Prostate gland (tissue), 2 donors: ENCODE measurements around the gene CCER1. TPM values are rescaled to one million over a fixed set of nuclear protein-coding genes. Genes with fewer than 3 reads are reported as not detected.

Experiments
- DNase-seq: peaks from one replicate; pipeline ENCODE4 v3.0.0-alpha.2; 2019; ENCODE audit warnings: low spot score
- H3K27ac ChIP-seq, 2 donors: fragments of 200-600 bp; sonication (generic); 2 replicates each; pipeline ENCODE4 v1.5.1; 2017 to 2019
- H3K27me3 ChIP-seq: fragments of 200-600 bp; sonication (generic); replicated peaks from 2 replicates; pipeline ENCODE4 v1.5.1; 2019; ENCODE audit not compliant: insufficient read depth
- H3K36me3 ChIP-seq, 2 donors: fragments of 200-600 bp; sonication (generic); 1 replicate in 1 of 2; 2 replicates in 1 of 2; pipeline versions ENCODE4 v1.5.1 to v1.8.1; 2017 to 2019
- H3K4me1 ChIP-seq: fragments of 200-600 bp; sonication (generic); replicated peaks from 2 replicates; pipeline ENCODE4 v1.5.1; 2019
- H3K4me3 ChIP-seq, 2 donors: fragments of 200-600 bp; sonication (generic); 2 replicates each; pipeline ENCODE4 v1.5.1; 2017 to 2019
- H3K9me3 ChIP-seq: fragments of 200-600 bp; sonication (generic); 2 replicates; pipeline ENCODE4 v1.5.1; 2017
- CTCF ChIP-seq, 4 experiments: fragments of 200-600 bp in 2 of 4; fragments of 450-650 bp in 2 of 4; sonication (generic) in 2 of 4; IDR thresholded peaks; 1 replicate in 3 of 4; 2 replicates in 1 of 4; pipeline ENCODE4 v1.5.1; 2016 to 2019; ENCODE audit warnings: antibody characterized with exemption in 4 of 4, mild to moderate bottlenecking in 2 of 4, moderate library complexity in 2 of 4
- POLR2A ChIP-seq: fragments of 450-650 bp; IDR thresholded peaks from one replicate; pipeline ENCODE4 v1.6.1; 2016; ENCODE audit warnings: antibody characterized with exemption, mild to moderate bottlenecking
- POLR2AphosphoS5 ChIP-seq: sonication (generic); formaldehyde crosslinking; IDR thresholded peaks from one replicate; pipeline ENCODE4 v1.6.1; 2017; ENCODE audit warnings: antibody characterized with exemption
- WGBS: methylation state at CpG from one replicate; pipeline ENCODE4 v1.1.5; 2018; 5-methylcytosine and 5-hydroxymethylcytosine counted together
- intact Hi-C: fragments of 100-400 bp; cut with DNase I; formaldehyde crosslinking; loops from one replicate; pipeline ENCODE4 v1.14.2; 2022
- total RNA-seq, 2 donors: library from RNA; depleted of rRNA; stranded (reverse); fragments of >200 nt; gene quantifications; one replicate each; pipeline ENCODE4 v1.1.0, GENCODE V29; 2016

CCER1 gene
- total RNA-seq, 2 donors from 2014 or later, result 3.0 TPM; not detected in 1

GRCh38 chr12:90979019-90979418 lies 24.0 kb upstream of the CCER1 start:
- H3K27ac ChIP-seq, result no peak overlapping the region
- H3K36me3 ChIP-seq, result no peaks in the 10 kb centered on the region
- 91% methylated on average over 3 of the region's 3 CpGs for WGBS
- H3K4me1 ChIP-seq, result no peaks in the 10 kb centered on the region
- DNase-seq, result no peak
- H3K27me3 ChIP-seq, result no peaks in the 10 kb centered on the region
- TF ChIP-seq POLR2A (no peak), CTCF (IDR thresholded peaks at IDR 0.05) (no peak), POLR2AphosphoS5 (no peak)
- intact Hi-C loops, result loop anchor here (5.0 kb wide), 1 partner anchor 378 kb away; no protein-coding TSS in a partner anchor
- H3K4me3 ChIP-seq, result no peak overlapping the region
- no peaks in the 10 kb centered on the region for H3K9me3 ChIP-seq

- H3K36me3 ChIP-seq, result no peaks in the 10 kb centered on the region
- no peaks in the 10 kb centered on the region for H3K4me1 ChIP-seq
- TF ChIP-seq POLR2A (no peak), POLR2AphosphoS5 (no peak), CTCF (IDR thresholded peaks at IDR 0.05) (peak; percentile 26 to 75 (median 63))
- H3K9me3 ChIP-seq, result no peaks in the 10 kb centered on the region
- DNase-seq, result no peak
- intact Hi-C loops, result loop anchor here (5.0 kb wide), 1 partner anchor 379 kb away; no protein-coding TSS in a partner anchor
- 25% methylated on average over 1 of the region's 1 CpG for WGBS
- no peaks in the 10 kb centered on the region for H3K27me3 ChIP-seq
- H3K27ac ChIP-seq, result no peak overlapping the region
- H3K4me3 ChIP-seq, result no peak overlapping the region
Measured at GRCh38 chr12:90978117-90978770, 23.3 kb upstream of the CCER1 start.

GRCh38 chr12:90977224-90977623 lies 22.2 kb upstream of the CCER1 start:
- DNase-seq, result no peak
- TF ChIP-seq POLR2A (no peak), POLR2AphosphoS5 (no peak), CTCF (IDR thresholded peaks at IDR 0.05) (no peak)
- Histone ChIP-seq H3K36me3 (no peaks in the 10 kb centered on the region), H3K4me3 (no peak overlapping the region), H3K4me1 (no peaks in the 10 kb centered on the region), H3K27ac (no peak overlapping the region), H3K9me3 (no peaks in the 10 kb centered on the region), H3K27me3 (no peaks in the 10 kb centered on the region)
- intact Hi-C loops, result loop anchor here (5.0 kb wide), 1 partner anchor 380 kb away; no protein-coding TSS in a partner anchor
- 83% methylated on average over 1 of the region's 1 CpG for WGBS

GRCh38 chr12:90974286-90974685 lies 19.3 kb upstream of the CCER1 start:
- no peak for DNase-seq
- TF ChIP-seq POLR2A (no peak), POLR2AphosphoS5 (no peak), CTCF (IDR thresholded peaks at IDR 0.05) (no peak)
- no peaks in the 10 kb centered on the region for H3K4me1 ChIP-seq
- H3K27ac ChIP-seq, result no peak overlapping the region
- H3K27me3 ChIP-seq, result no peaks in the 10 kb centered on the region
- H3K4me3 ChIP-seq, result no peak overlapping the region
- H3K9me3 ChIP-seq, result no peaks in the 10 kb centered on the region
- intact Hi-C loops, result no loop called here
- no peaks in the 10 kb centered on the region for H3K36me3 ChIP-seq

- Histone ChIP-seq H3K36me3 (no peaks in the 10 kb centered on the region), H3K9me3 (no peaks in the 10 kb centered on the region), H3K27me3 (no peaks in the 10 kb centered on the region), H3K4me1 (no peaks in the 10 kb centered on the region), H3K27ac (no peak overlapping the region), H3K4me3 (no peak overlapping the region)
- DNase-seq, result no peak
- TF ChIP-seq POLR2A (no peak), POLR2AphosphoS5 (no peak), CTCF (IDR thresholded peaks at IDR 0.05) (no peak)
- intact Hi-C loops, result no loop called here
Measured at GRCh38 chr12:90972226-90972625, 17.2 kb upstream of the CCER1 start.
